Upper lobe of left lung (tissue), 4 donors: ENCODE data around the gene PLEKHB2.

Experiments
- EP300 ChIP-seq, 4 donors: sonication (generic); formaldehyde crosslinking; IDR thresholded peaks; one replicate each; pipeline ENCODE4 v1.5.1; 2017; ENCODE audit warnings: antibody characterized with exemption in 4 of 4, control low read depth in 2 of 4
- POLR2A ChIP-seq, 4 donors: fragments of 450-650 bp; IDR thresholded peaks; one replicate each; pipeline ENCODE4 v1.5.1; 2016 to 2017; ENCODE audit warnings: antibody characterized with exemption in 4 of 4, mild to moderate bottlenecking in 2 of 4
- POLR2AphosphoS5 ChIP-seq, 2 donors: sonication (generic); formaldehyde crosslinking; IDR thresholded peaks; one replicate each; pipeline ENCODE4 v1.5.1; 2017; ENCODE audit warnings: antibody characterized with exemption in 2 of 2
- TF ChIP-seq, protein P1 (sequence below), 6 experiments: fragments of 450-650 bp in 4 of 6; fragments of 200-600 bp in 2 of 6; sonication (generic) in 2 of 6; IDR thresholded peaks; one replicate each; pipeline ENCODE4 v1.5.1; 2016 to 2019; ENCODE audit warnings: antibody characterized with exemption in 6 of 6

DNA sequence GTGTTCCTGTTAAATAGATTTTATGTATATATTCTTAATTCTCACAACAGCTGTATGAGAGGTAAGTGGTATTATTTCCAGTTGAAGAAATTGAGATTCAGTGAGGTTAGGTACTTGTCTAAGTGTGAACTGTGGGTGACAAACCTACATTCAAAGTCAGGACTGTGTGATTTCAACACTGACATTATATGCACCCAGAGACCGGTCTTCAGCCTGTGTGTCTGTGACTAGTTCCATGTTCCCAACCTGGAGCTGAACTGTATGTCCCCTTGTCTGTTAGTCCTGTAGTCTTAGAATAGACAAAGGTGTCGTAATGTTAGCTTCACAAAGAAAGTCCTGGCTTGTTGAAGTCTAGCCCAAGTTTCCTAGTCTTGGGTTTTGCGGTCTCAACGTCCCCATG, 17.4 kb downstream of the PLEKHB2 start:
- TF ChIP-seq, protein P1, sequence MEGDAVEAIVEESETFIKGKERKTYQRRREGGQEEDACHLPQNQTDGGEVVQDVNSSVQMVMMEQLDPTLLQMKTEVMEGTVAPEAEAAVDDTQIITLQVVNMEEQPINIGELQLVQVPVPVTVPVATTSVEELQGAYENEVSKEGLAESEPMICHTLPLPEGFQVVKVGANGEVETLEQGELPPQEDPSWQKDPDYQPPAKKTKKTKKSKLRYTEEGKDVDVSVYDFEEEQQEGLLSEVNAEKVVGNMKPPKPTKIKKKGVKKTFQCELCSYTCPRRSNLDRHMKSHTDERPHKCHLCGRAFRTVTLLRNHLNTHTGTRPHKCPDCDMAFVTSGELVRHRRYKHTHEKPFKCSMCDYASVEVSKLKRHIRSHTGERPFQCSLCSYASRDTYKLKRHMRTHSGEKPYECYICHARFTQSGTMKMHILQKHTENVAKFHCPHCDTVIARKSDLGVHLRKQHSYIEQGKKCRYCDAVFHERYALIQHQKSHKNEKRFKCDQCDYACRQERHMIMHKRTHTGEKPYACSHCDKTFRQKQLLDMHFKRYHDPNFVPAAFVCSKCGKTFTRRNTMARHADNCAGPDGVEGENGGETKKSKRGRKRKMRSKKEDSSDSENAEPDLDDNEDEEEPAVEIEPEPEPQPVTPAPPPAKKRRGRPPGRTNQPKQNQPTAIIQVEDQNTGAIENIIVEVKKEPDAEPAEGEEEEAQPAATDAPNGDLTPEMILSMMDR (IDR thresholded peaks at IDR 0.05), result no peak
- TF ChIP-seq POLR2AphosphoS5 (IDR thresholded peaks at IDR 0.05) (no peak), EP300 (IDR thresholded peaks at IDR 0.05) (no peak), POLR2A (IDR thresholded peaks at IDR 0.05) (no peak)
